Stomach smooth muscle (tissue), 2 donors: ENCODE measurements around the gene SLC22A23.
"Not testable (repeated sequence)": the region's sequence is repeated elsewhere in the genome, so short reads cannot be mapped to it uniquely, and the experiment has no call there.

Experiments used
- H3K27ac ChIP-seq: one replicate; pipeline ENCODE4 v1.7.0; 2013; ENCODE audit warnings: mild to moderate bottlenecking, low read length, inconsistent platforms
- H3K27me3 ChIP-seq, 2 donors: one replicate each; pipeline ENCODE4 v1.7.0; 2013; ENCODE audit warnings: low read length in 2 of 2; ENCODE audit not compliant: insufficient read depth in 2 of 2, control insufficient read depth in 1 of 2
- H3K36me3 ChIP-seq, 2 donors: one replicate each; pipeline ENCODE4 v1.7.0; 2013; ENCODE audit warnings: low read length in 2 of 2; ENCODE audit not compliant: control insufficient read depth in 2 of 2, insufficient read depth in 2 of 2
- H3K4me1 ChIP-seq: one replicate; pipeline ENCODE4 v1.7.0; 2013; ENCODE audit warnings: low read length; ENCODE audit not compliant: control insufficient read depth, insufficient read depth
- H3K4me3 ChIP-seq, 2 donors: one replicate each; pipeline ENCODE4 v1.7.0; 2013; ENCODE audit warnings: low read length in 2 of 2
- H3K9ac ChIP-seq, 2 donors: one replicate each; pipeline ENCODE4 v1.7.0; 2013; ENCODE audit warnings: low read length in 2 of 2, mild to moderate bottlenecking in 1 of 2
- H3K9me3 ChIP-seq, 2 donors: one replicate each; pipeline ENCODE4 v1.7.0; 2013; ENCODE audit warnings: low read length in 2 of 2; ENCODE audit not compliant: control insufficient read depth in 2 of 2
- donor health status: healthy.
- donor health status: Pancreatic carcinoma.

The SLC22A23 gene

DNA sequence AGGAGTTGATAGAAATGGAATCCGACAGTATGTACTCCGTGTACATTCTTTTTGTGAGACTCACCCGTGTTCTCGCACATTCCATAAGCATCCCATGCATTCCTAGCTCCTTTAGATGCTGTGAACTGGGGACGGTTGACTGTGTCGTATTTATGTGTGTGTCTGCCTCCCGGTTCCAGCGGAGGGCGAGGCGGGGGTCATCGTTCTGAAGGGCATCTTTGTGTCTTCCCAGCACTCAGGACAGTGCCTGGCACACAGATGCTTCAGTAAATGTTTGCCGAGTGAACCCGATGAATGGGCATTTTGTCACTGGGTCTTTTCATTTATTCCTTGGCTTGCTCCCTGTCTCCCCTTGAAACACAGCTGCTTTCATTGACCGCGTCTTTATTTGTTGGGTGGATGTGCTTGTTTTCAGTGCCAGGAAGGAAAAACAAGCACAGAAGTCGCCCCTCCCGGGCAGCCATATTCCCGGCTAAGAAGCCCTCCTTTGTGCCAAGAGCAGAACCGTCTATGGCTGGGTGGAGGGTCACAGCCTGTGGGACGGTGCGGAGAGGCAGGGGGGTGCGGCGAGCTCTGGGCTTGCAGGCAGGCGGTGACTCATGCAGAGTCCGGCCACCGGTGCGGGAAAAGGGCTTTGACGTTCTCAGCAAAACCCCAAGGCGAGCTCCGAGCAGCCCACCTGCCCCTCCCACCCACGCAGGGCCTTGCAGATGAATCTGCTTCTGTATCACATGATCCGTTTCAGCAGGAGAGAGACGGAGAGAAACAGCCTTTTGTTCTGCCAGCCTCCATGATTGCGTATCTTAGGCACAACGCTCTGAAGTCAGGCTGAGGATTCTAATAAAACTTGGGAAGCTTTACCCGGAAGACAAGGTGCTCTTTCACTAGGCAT lies 209.3 kb downstream of the SLC22A23 start:
- Histone ChIP-seq H3K27me3 (peaks cover 0 to 4% of the 10 kb centered on the region in 2 donors), H3K4me1 (peaks cover 25% of the 10 kb centered on the region), H3K9me3 (no peaks in the 10 kb centered on the region), H3K4me3 (peak overlapping the region; percentile 54 to 73), H3K27ac (no peak overlapping the region), H3K9ac (peak overlapping the region; percentile 43 to 73), H3K36me3 (no peaks in the 10 kb centered on the region)

DNA sequence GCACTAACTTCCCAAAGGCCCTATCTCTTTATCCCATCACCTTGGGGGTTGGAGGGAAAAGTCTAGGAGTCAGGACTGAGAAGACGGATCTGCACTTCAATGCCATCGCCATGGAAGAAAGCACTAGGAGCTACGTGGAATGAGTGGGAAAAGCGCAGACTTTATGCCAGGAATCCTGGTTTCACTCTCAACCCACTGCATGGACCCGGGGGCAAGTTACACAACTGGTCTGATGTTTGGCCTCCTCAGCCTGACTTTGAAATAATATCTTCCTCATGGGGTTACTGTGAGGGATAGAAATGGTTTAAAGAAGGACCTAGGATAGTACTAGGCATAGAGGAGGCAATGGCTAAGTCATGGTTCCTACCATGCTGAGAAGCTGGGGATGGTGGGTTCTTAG lies 211.6 kb downstream of the SLC22A23 start:
- Histone ChIP-seq H3K36me3 (no peaks in the 10 kb centered on the region), H3K27me3 (peaks cover 0 to 4% of the 10 kb centered on the region in 2 donors), H3K9me3 (no peaks in the 10 kb centered on the region), H3K9ac (no peak overlapping the region), H3K27ac (no peak overlapping the region), H3K4me1 (peaks cover 15% of the 10 kb centered on the region), H3K4me3 (no peak overlapping the region)

DNA sequence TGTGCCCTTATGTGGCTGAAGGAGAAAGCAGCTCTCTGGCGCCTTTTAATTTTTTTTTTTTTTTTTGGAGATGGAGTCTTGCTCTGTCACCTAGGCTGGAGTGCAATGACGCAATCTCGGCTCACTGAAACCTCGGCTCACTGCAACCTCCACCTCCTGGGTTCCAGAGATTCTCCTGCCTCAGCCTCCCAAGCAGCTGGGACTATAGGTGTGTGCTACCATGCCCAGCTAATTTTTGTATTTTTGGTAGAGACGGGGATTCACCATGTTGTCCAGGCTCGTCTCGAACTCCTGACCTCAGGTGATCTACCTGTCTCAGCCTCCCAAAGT lies 212.1 kb downstream of the SLC22A23 start:
- not testable (repeated sequence) for H3K9ac ChIP-seq, H3K4me3 ChIP-seq, H3K27me3 ChIP-seq, H3K27ac ChIP-seq, H3K9me3 ChIP-seq, H3K36me3 ChIP-seq
- H3K4me1 ChIP-seq = peaks cover 15% of the 10 kb centered on the region

DNA sequence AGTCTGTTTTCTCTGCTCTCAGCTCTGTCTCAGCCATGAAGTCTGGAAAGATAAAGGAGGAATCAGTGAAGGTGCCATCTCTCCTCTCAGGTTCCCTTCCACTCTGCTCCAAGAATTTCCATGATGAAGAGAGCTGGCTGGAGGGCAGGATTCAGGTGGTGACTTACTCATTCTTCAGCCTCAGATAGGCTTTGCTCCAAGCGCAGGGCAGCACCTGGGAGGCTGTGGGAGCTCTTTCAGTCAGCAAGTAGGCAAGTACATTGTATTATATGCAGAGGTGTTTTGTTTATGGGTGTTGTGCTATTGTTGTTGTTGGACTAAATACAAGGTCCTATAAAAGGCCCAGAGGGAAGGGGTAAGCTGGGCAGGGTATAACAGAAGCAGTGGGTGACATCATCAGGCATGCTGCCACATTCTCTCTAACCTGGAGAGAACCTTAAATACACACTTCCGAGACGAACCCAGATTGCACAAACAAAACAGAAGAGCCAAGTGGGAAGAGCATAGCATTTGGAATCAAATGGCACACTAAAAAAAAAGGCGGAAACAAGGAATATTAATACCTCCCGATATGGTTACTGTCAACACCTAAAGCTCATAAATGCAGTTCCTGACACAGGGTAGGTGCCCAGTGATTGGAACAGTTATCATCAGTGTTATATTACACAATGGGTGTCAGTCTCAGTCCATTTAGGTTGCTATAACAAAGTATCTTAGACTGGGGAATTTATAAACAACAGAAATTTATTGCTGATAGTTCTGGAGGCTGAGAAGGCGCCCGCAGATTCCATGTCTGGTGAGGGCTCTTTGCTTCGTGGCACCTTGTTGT lies 212.6 kb downstream of the SLC22A23 start:
- Histone ChIP-seq H3K4me1 (peaks cover 15% of the 10 kb centered on the region), H3K36me3 (no peaks in the 10 kb centered on the region), H3K27ac (no peak overlapping the region), H3K27me3 (peaks cover 0 to 2% of the 10 kb centered on the region in 2 donors), H3K4me3 (no peak overlapping the region), H3K9ac (no peak overlapping the region), H3K9me3 (no peaks in the 10 kb centered on the region)

DNA sequence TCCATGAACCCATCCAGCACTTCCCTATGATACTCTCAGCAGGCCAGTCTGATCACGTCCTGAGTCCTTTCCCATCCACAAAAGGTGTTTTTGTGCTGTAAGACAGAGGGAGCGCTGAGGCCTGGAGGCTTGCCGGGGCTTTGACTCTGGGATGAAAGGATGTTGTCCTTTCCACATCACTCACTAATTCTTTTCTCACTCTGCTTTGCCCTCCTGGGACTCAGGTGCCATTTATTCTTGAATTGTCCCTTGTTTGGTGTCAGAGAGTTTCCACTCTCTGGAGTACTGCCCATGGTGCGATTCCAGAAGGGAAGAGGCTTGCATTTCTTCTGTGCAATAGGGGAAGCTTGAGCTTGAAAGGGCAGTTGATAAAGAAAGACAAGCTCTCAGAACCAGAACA lies 214.1 kb downstream of the SLC22A23 start:
- Histone ChIP-seq H3K4me3 (no peak overlapping the region), H3K9ac (no peak overlapping the region), H3K9me3 (no peaks in the 10 kb centered on the region), H3K36me3 (no peaks in the 10 kb centered on the region), H3K4me1 (peaks cover 7% of the 10 kb centered on the region), H3K27ac (no peak overlapping the region), H3K27me3 (peaks cover 0 to 2% of the 10 kb centered on the region in 2 donors)

DNA sequence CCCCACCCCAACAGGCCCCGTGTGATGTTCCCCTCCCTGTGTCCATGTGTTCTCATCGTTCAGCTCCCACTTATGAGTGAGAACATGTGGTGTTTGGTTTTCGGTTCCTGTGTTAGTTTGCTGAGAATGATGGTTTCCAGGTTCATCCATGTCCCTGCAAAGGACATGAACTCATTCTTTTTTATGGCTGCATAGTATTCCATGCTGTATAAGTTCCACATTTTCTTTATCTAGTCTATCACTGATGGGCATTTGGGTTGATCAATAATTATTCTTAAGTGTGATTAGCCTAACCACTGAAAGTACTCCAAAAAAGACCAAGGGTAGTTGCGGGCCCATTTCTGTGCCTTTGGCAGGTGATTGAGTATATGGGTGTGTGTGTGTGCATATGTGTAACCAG lies 215.1 kb downstream of the SLC22A23 start:
- not testable (repeated sequence) for H3K36me3 ChIP-seq, H3K9me3 ChIP-seq, H3K4me1 ChIP-seq, H3K27me3 ChIP-seq, H3K4me3 ChIP-seq, H3K9ac ChIP-seq, H3K27ac ChIP-seq

DNA sequence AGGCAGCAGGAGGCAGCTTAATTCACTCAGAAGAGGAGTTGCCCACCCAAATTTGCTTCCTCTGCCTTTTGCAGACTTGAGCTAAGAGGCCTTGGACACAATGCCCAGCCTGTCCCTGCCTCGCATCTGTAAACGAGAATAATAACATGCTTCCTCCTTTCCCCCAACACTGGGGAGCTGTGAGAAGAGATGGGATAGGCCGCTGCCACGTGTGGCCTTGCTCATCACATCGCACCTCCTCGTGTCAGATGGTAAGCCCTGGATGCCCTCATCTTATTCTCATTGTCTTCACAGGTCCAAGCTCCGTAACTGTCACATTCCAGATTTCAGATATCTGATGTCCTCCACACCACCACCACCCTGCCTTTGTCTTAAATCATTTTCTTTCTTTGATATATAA lies 216.3 kb downstream of the SLC22A23 start:
- no peaks in the 10 kb centered on the region for H3K36me3 ChIP-seq
- no peaks in the 10 kb centered on the region for H3K27me3 ChIP-seq
- H3K9me3 ChIP-seq = no peaks in the 10 kb centered on the region
- H3K9ac ChIP-seq = no peak overlapping the region
- no peaks in the 10 kb centered on the region for H3K4me1 ChIP-seq
- H3K27ac ChIP-seq = no peak overlapping the region
- H3K4me3 ChIP-seq = no peak overlapping the region

DNA sequence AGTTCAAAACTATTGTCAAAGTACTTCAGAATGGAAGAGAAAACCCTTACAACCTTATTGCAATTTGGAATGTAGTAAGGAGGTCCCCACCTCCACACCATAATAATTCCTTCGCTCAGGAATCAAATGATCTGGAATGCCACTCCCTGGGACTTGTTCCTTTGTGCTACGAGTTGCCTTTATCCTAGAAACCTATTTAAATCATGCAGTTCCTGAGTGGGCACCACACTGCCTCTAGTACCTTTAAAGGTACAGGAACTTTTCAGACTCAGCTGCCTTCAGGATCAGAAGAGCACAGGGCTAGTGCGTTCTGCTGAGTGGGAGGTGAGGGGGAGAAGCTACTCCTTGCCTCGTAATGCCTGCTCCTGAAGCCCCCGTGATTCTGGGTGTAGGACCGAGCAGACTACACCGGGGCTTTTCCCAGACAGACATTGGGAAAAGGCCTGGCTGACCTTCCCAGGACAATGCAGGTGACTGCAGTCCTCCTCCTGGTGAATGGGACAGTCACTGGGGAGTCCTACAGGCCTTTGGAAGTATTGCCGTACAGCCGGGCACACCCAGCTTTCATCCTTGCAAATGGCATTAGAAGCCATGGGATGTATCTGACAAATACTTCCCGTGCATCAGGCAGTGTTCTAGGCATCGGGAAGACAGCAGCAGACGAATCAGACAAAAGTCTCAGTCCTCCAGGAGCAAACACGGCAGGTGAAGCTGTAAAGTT lies 217.6 kb downstream of the SLC22A23 start:
- no peaks in the 10 kb centered on the region for H3K36me3 ChIP-seq
- no peak overlapping the region for H3K27ac ChIP-seq
- no peaks in the 10 kb centered on the region for H3K27me3 ChIP-seq
- H3K4me3 ChIP-seq = no peak overlapping the region
- no peak overlapping the region for H3K9ac ChIP-seq
- no peaks in the 10 kb centered on the region for H3K4me1 ChIP-seq
- no peaks in the 10 kb centered on the region for H3K9me3 ChIP-seq

DNA sequence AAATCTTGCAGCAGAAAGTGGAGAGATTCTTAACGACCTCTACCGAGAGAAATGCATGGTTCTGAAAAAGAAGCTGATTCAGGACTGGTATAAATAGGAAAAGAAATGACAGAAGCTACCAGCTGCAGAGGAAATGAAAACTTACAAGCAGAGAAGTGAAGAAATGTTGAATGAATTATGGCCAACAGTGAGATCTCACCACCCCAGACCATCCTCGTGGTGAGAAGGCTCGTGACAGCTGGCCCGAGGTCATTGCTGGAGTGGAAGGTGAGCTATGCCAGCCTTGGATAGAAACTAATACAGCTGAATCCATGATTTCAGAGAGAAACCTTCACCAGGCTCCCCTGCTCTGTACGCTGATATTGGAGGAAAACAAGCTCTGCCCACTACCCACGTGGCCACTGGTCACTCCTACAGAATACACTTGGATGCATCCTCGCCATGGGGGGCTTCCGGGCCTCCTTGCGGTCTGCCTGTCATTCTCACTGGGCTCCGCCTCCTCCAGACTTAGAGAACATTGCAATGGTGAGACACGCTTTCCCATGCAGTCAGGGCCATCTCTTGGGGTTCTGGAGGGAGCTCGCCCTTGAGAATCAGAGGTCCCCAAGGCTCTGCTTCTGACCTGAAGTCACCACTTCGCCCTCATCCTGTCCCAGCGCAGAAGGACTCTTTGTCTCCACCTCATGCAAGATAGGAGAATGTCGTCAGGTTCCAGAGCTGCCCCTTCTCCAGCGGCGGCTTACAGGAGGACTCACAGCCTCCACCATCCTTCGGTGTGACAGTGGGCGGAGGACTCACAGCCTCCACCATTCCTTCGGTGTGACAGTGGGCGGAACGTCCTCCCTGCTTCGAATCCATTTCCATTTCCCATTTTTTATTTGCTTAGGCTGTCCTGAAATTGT lies 218.8 kb downstream of the SLC22A23 start:
- peaks cover 0 to 6% of the 10 kb centered on the region in 2 donors for H3K27me3 ChIP-seq
- no peak overlapping the region for H3K9ac ChIP-seq
- H3K4me1 ChIP-seq = no peaks in the 10 kb centered on the region
- H3K9me3 ChIP-seq = no peaks in the 10 kb centered on the region
- H3K4me3 ChIP-seq = no peak overlapping the region
- H3K27ac ChIP-seq = no peak overlapping the region
- no peaks in the 10 kb centered on the region for H3K36me3 ChIP-seq

DNA sequence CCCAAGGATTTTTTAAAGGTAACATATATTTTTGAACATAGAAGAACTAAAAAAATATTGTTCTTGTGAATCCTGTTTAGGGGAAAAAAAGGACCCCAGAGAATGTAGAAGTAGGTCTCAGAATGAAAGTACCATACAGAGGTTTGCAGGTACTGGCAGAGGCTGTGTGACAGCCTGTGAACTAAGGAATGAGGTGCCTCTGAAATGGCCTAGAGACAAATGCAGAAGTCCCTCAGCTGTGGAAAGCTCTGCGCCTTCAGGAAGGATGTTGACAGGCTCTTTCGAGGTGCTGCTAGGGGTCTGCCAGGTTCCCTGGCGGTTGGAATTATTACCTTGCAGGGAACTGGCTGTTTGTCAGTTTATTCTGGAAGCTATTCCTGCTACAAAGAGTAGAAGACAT lies 220.8 kb downstream of the SLC22A23 start:
- H3K27me3 ChIP-seq = peaks cover 3 to 17% of the 10 kb centered on the region in 2 donors
- H3K9ac ChIP-seq = no peak overlapping the region
- no peaks in the 10 kb centered on the region for H3K9me3 ChIP-seq
- no peaks in the 10 kb centered on the region for H3K36me3 ChIP-seq
- H3K4me1 ChIP-seq = peaks cover 13% of the 10 kb centered on the region
- no peak overlapping the region for H3K4me3 ChIP-seq
- H3K27ac ChIP-seq = no peak overlapping the region
